SK-N-SH (cell line): ENCODE results near the gene GRIN2A. TPM values are rescaled to one million over a fixed set of nuclear protein-coding genes. Genes with fewer than 3 reads are reported as not detected.

Experiments used
- CTCF ChIA-PET: fragments of 300-600, 350-600 bp; formaldehyde crosslinking; extraction: SDS; loops from one replicate; lab custom pipeline; 2021; lab: Yijun Ruan, JAX
- POLR2A ChIA-PET: fragments of 350-600 bp; sonication (Branson Sonifier 250); formaldehyde crosslinking; extraction: SDS; loops from one replicate; lab custom pipeline; 2020; ENCODE audit warnings: antibody characterized with exemption, inconsistent platforms; lab: Yijun Ruan, JAX
- DNase-seq: peaks from one replicate; pipeline ENCODE4 v3.0.0; 2012
- H2AFZ ChIP-seq: fragments of 200-600 bp; sonication (generic); 2 replicates; pipeline ENCODE4 v1.8.1; 2016; ENCODE audit warnings: antibody characterized with exemption, mild to moderate bottlenecking, low read depth
- H3F3A ChIP-seq: fragments of 200-600 bp; sonication (generic); replicated peaks from 2 replicates; pipeline ENCODE3; 2016; ENCODE audit warnings: antibody characterized with exemption, mild to moderate bottlenecking; ENCODE audit not compliant: insufficient read depth
- H3K27ac ChIP-seq, 2 experiments: fragments of 200-500 bp in 1 of 2; fragments of 200-600 bp in 1 of 2; sonication (Bioruptor generic) in 1 of 2; sonication (generic), shearing (Covaris generic) in 1 of 2; 2 replicates each; pipeline versions ENCODE4 v1.5.1 to v1.6.1; 2014 to 2016; ENCODE audit warnings: low read depth in 2 of 2, inconsistent platforms in 1 of 2, low read length in 1 of 2, mild to moderate bottlenecking in 1 of 2, mixed read lengths in 1 of 2
- H3K27me3 ChIP-seq: fragments of 200-600 bp; sonication (generic), shearing (Covaris generic); 2 replicates; pipeline ENCODE4 v1.6.1; 2016; ENCODE audit warnings: mixed run types; ENCODE audit not compliant: insufficient read depth
- H3K36me3 ChIP-seq, 2 experiments: fragments of 200-500 bp in 1 of 2; fragments of 200-600 bp in 1 of 2; sonication (Bioruptor generic) in 1 of 2; sonication (generic) in 1 of 2; replicated peaks in 1 of 2; 2 replicates each; pipeline versions ENCODE3 to v1.5.1; 2014 to 2016; ENCODE audit warnings: low read length in 1 of 2, mild to moderate bottlenecking in 1 of 2; ENCODE audit not compliant: insufficient read depth in 2 of 2, control insufficient read depth in 1 of 2
- H3K4me1 ChIP-seq, 2 experiments: fragments of 200-500 bp in 1 of 2; fragments of 200-600 bp in 1 of 2; sonication (Bioruptor generic) in 1 of 2; sonication (generic), shearing (Covaris generic) in 1 of 2; 2 replicates each; pipeline versions ENCODE4 v1.5.1 to v1.6.1; 2014 to 2016; ENCODE audit warnings: low read depth in 1 of 2, low read length in 1 of 2, mixed run types in 1 of 2; ENCODE audit not compliant: insufficient read depth in 2 of 2, control insufficient read depth in 1 of 2
- H3K4me2 ChIP-seq: fragments of 200-600 bp; sonication (generic), shearing (Covaris generic); 2 replicates; pipeline ENCODE4 v1.6.1; 2017; ENCODE audit warnings: mixed run types
- H3K4me3 ChIP-seq, 2 experiments: fragments of 200-500 bp in 1 of 2; fragments of 200-600 bp in 1 of 2; sonication (Bioruptor generic) in 1 of 2; sonication (generic), shearing (Covaris generic) in 1 of 2; 2 replicates each; pipeline versions ENCODE4 v1.5.1 to v1.8.1; 2014 to 2016; ENCODE audit warnings: low read depth in 2 of 2, inconsistent platforms in 1 of 2, low read length in 1 of 2, mild to moderate bottlenecking in 1 of 2, mixed read lengths in 1 of 2, moderate library complexity in 1 of 2
- H3K79me2 ChIP-seq: fragments of 200-600 bp; sonication (generic); 2 replicates; pipeline ENCODE4 v1.8.1; 2017; ENCODE audit warnings: mild to moderate bottlenecking; ENCODE audit not compliant: insufficient read depth
- H3K9ac ChIP-seq: fragments of 200-600 bp; sonication (generic); 2 replicates; pipeline ENCODE4 v1.6.1; 2017; ENCODE audit warnings: mixed run types
- H3K9me2 ChIP-seq: fragments of 200-600 bp; sonication (generic); 2 replicates; pipeline ENCODE4 v1.6.1; 2017; ENCODE audit warnings: mixed run types
- H3K9me3 ChIP-seq: fragments of 200-600 bp; sonication (generic); 2 replicates; pipeline ENCODE4 v1.6.1; 2017; ENCODE audit warnings: mixed run types, mild to moderate bottlenecking, moderate library complexity
- H4K20me1 ChIP-seq: fragments of 200-600 bp; sonication (generic); 2 replicates; pipeline ENCODE4 v1.6.1; 2017; ENCODE audit warnings: mild to moderate bottlenecking, mixed run types; ENCODE audit not compliant: insufficient read depth
- CTCF ChIP-seq: fragments of 200-600 bp; sonication (generic); IDR thresholded peaks from 2 replicates; pipeline ENCODE4 v1.6.1; 2017; ENCODE audit warnings: antibody characterized with exemption, mild to moderate bottlenecking, moderate library complexity
- ELF1 ChIP-seq: IDR thresholded peaks from 2 replicates; pipeline ENCODE4 v1.4.0; 2012
- FOSL2 ChIP-seq: IDR thresholded peaks from 2 replicates; pipeline ENCODE4 v1.4.0; 2012; ENCODE audit warnings: low read depth, mild to moderate bottlenecking, moderate library complexity, borderline replicate concordance
- FOXM1 ChIP-seq: IDR thresholded peaks from 2 replicates; pipeline ENCODE4 v1.4.0; 2012; ENCODE audit warnings: low read depth, mild to moderate bottlenecking
- GATA2 ChIP-seq: sonication (generic); formaldehyde crosslinking; IDR thresholded peaks from 2 replicates; pipeline ENCODE4 v1.5.0; 2020; ENCODE audit warnings: mild to moderate bottlenecking, missing genetic modification reagents
- MEF2A ChIP-seq: IDR thresholded peaks from 2 replicates; pipeline ENCODE4 v1.4.0; 2012; ENCODE audit warnings: low read depth, borderline replicate concordance
- MXI1 ChIP-seq: IDR thresholded peaks from 2 replicates; pipeline ENCODE4 v1.6.1; 2012; ENCODE audit warnings: mild to moderate bottlenecking, low read depth, low read length, improper control_type of control experiment
- NRF1 ChIP-seq: IDR thresholded peaks from 2 replicates; pipeline ENCODE4 v1.6.1; 2012; ENCODE audit warnings: low read depth, mild to moderate bottlenecking, low read length
- RCOR1 ChIP-seq: fragments of 150-350 bp; IDR thresholded peaks from 2 replicates; pipeline ENCODE4 v1.6.1; 2017; ENCODE audit warnings: antibody characterized with exemption, low read length
- RFX5 ChIP-seq: IDR thresholded peaks from 2 replicates; pipeline ENCODE4 v1.6.1; 2012; ENCODE audit warnings: mild to moderate bottlenecking, improper control_type of control experiment, low read length
- SIN3A ChIP-seq: IDR thresholded peaks from 2 replicates; pipeline ENCODE4 v1.6.1; 2012; ENCODE audit warnings: low read depth, mild to moderate bottlenecking, low read length, moderate library complexity, borderline replicate concordance
- TCF12 ChIP-seq: IDR thresholded peaks from 2 replicates; pipeline ENCODE4 v1.4.0; 2012
- TEAD4 ChIP-seq: IDR thresholded peaks from 2 replicates; pipeline ENCODE4 v1.4.0; 2012; ENCODE audit warnings: mild to moderate bottlenecking, borderline replicate concordance; ENCODE audit not compliant: insufficient read depth
- USF1 ChIP-seq: IDR thresholded peaks from 2 replicates; pipeline ENCODE4 v1.4.0; 2012; ENCODE audit warnings: low read depth, borderline replicate concordance
- USF2 ChIP-seq: fragments of 150-350 bp; IDR thresholded peaks from 2 replicates; pipeline ENCODE4 v1.6.1; 2017; ENCODE audit warnings: antibody characterized with exemption, low read length, low read depth, borderline replicate concordance
- YY1 ChIP-seq: IDR thresholded peaks from 2 replicates; pipeline ENCODE4 v1.4.0; 2012; ENCODE audit warnings: low read depth, mild to moderate bottlenecking
- WGBS: methylation state at CpG from one replicate; pipeline ENCODE4 v1.1.6; 2017; ENCODE audit warnings: low lambda C conversion rate; 5-methylcytosine and 5-hydroxymethylcytosine counted together
- polyA plus RNA-seq, 3 experiments: library from polyadenylated mRNA; depleted of rRNA; stranded (reverse); fragments of >200 nt; gene quantifications; 2 replicates each; pipeline ENCODE4 v1.2.3, GENCODE V29; 2012
- TF ChIP-seq, protein P1 (sequence below): fragments of 150-350 bp; IDR thresholded peaks from 2 replicates; pipeline ENCODE4 v1.6.1; 2016; ENCODE audit warnings: mild to moderate bottlenecking, low read depth, low read length
- TF ChIP-seq, protein P2 (sequence below): IDR thresholded peaks from 2 replicates; pipeline ENCODE4 v1.6.1; 2012; ENCODE audit warnings: mild to moderate bottlenecking, low read depth, low read length, moderate library complexity
- TF ChIP-seq, protein P3 (sequence below): IDR thresholded peaks from 2 replicates; pipeline ENCODE4; 2012
- TF ChIP-seq, protein P4 (sequence below): IDR thresholded peaks from 2 replicates; pipeline ENCODE4 v1.4.0; 2012; ENCODE audit warnings: low read depth

Gene GRIN2A
- polyA plus RNA-seq, 1 of the 3 experiments (the other 2 are of a cell fraction): not detected

DNA sequence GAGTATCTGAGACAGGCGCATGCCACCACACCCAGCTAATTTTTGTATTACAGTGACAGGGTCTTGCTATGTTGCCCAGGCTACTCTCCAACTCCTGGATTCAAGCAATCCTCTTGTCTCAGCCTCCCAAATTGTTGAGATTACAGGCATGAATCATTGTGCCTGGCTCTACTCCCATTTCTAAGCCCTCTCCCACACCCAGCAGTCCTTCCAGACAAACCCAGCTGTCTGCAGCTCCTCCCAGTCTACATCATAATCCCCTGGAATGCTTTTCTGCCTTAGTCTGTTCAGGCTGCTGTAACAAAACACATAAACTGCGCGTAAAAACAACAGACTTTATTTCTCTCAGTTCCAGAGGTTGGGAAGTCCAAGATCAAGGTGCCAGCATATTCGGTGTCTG, 144.5 kb downstream of the GRIN2A start:
- H3K9ac ChIP-seq: no peak overlapping the region
- ChIA-PET POLR2A (no interaction called here), CTCF (no interaction called here)
- H3K79me2 ChIP-seq: no peaks in the 10 kb centered on the region
- no peaks in the 10 kb centered on the region for H4K20me1 ChIP-seq
- no peak for TF ChIP-seq YY1
- TF ChIP-seq, protein P1, sequence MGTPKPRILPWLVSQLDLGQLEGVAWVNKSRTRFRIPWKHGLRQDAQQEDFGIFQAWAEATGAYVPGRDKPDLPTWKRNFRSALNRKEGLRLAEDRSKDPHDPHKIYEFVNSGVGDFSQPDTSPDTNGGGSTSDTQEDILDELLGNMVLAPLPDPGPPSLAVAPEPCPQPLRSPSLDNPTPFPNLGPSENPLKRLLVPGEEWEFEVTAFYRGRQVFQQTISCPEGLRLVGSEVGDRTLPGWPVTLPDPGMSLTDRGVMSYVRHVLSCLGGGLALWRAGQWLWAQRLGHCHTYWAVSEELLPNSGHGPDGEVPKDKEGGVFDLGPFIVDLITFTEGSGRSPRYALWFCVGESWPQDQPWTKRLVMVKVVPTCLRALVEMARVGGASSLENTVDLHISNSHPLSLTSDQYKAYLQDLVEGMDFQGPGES: no peak
- TF ChIP-seq TEAD4: no peak
- no peak for TF ChIP-seq FOSL2
- no peak for TF ChIP-seq ELF1
- no peak for TF ChIP-seq RFX5
- TF ChIP-seq TCF12: no peak
- no peak for TF ChIP-seq CTCF
- TF ChIP-seq USF1: no peak
- no peak for TF ChIP-seq MEF2A
- no peak for TF ChIP-seq MXI1
- TF ChIP-seq FOXM1: no peak
- TF ChIP-seq, protein P2, sequence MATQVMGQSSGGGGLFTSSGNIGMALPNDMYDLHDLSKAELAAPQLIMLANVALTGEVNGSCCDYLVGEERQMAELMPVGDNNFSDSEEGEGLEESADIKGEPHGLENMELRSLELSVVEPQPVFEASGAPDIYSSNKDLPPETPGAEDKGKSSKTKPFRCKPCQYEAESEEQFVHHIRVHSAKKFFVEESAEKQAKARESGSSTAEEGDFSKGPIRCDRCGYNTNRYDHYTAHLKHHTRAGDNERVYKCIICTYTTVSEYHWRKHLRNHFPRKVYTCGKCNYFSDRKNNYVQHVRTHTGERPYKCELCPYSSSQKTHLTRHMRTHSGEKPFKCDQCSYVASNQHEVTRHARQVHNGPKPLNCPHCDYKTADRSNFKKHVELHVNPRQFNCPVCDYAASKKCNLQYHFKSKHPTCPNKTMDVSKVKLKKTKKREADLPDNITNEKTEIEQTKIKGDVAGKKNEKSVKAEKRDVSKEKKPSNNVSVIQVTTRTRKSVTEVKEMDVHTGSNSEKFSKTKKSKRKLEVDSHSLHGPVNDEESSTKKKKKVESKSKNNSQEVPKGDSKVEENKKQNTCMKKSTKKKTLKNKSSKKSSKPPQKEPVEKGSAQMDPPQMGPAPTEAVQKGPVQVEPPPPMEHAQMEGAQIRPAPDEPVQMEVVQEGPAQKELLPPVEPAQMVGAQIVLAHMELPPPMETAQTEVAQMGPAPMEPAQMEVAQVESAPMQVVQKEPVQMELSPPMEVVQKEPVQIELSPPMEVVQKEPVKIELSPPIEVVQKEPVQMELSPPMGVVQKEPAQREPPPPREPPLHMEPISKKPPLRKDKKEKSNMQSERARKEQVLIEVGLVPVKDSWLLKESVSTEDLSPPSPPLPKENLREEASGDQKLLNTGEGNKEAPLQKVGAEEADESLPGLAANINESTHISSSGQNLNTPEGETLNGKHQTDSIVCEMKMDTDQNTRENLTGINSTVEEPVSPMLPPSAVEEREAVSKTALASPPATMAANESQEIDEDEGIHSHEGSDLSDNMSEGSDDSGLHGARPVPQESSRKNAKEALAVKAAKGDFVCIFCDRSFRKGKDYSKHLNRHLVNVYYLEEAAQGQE: no peak
- TF ChIP-seq SIN3A: no peak
- TF ChIP-seq RCOR1: no peak
- TF ChIP-seq NRF1: no peak
- TF ChIP-seq USF2: no peak
- TF ChIP-seq, protein P3, sequence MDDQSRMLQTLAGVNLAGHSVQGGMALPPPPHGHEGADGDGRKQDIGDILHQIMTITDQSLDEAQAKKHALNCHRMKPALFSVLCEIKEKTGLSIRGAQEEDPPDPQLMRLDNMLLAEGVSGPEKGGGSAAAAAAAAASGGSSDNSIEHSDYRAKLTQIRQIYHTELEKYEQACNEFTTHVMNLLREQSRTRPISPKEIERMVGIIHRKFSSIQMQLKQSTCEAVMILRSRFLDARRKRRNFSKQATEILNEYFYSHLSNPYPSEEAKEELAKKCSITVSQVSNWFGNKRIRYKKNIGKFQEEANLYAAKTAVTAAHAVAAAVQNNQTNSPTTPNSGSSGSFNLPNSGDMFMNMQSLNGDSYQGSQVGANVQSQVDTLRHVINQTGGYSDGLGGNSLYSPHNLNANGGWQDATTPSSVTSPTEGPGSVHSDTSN: no peak
- no peak for TF ChIP-seq GATA2 (CRISPR knock-in tag)
- TF ChIP-seq, protein P4, sequence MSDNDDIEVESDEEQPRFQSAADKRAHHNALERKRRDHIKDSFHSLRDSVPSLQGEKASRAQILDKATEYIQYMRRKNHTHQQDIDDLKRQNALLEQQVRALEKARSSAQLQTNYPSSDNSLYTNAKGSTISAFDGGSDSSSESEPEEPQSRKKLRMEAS: no peak
- H3K36me3 ChIP-seq: no peaks in the 10 kb centered on the region
- H3K27me3 ChIP-seq: no peaks in the 10 kb centered on the region
- H3K4me1 ChIP-seq: no peaks in the 10 kb centered on the region; a peak in 1 of 4 replicates
- no peak overlapping the region for H3K27ac ChIP-seq
- no peaks in the 10 kb centered on the region for H3K9me2 ChIP-seq
- no peak overlapping the region for H3K4me3 ChIP-seq
- no peaks in the 10 kb centered on the region for H3K9me3 ChIP-seq
- no peaks in the 10 kb centered on the region for H3F3A ChIP-seq
- WGBS: 77% methylated on average over 4 of the region's 4 CpGs
- no peak overlapping the region for H2AFZ ChIP-seq
- H3K4me2 ChIP-seq: no peak overlapping the region
- DNase-seq: no peak
